GM12864 (cell line): Measurements from ENCODE around the gene ACVR1C.

Experiments
- DNase-seq: peaks from one replicate; pipeline ENCODE4 v3.0.0-alpha.2; 2011; ENCODE audit warnings: low read depth
- H3K4me3 ChIP-seq: 2 replicates; pipeline ENCODE4 v1.5.1; 2011; ENCODE audit warnings: mild to moderate bottlenecking, low read depth, low read length, control low read depth
- CTCF ChIP-seq: IDR thresholded peaks from 2 replicates; pipeline ENCODE4 v1.5.1; 2011; ENCODE audit warnings: low read depth, mild to moderate bottlenecking, moderate library complexity, low read length, control low read depth, inconsistent platforms; ENCODE audit errors: missing control alignments

The ACVR1C gene

GRCh38 chr2:157657101-157657500 is 28.4 kb upstream of the ACVR1C start:
- no peak overlapping the region for H3K4me3 ChIP-seq
- DNase-seq: no peak
- TF ChIP-seq CTCF: no peak

GRCh38 chr2:157644776-157645175 is 16.1 kb upstream of the ACVR1C start:
- DNase-seq: no peak
- TF ChIP-seq CTCF: no peak
- no peak overlapping the region for H3K4me3 ChIP-seq

- DNase-seq: no peak
- H3K4me3 ChIP-seq: no peak overlapping the region
- TF ChIP-seq CTCF: no peak
Observed at GRCh38 chr2:157631861-157632260, 3.2 kb upstream of the ACVR1C start.

- H3K4me3 ChIP-seq: peak overlapping the region; percentile 2; the same call in 1 of the 2 replicates
- TF ChIP-seq CTCF: no peak
- DNase-seq: no peak
Observed at GRCh38 chr2:157627594-157628476, 829 bp downstream of the ACVR1C start.

- DNase-seq: no peak
- TF ChIP-seq CTCF: no peak
- H3K4me3 ChIP-seq: no peak overlapping the region
Observed at GRCh38 chr2:157625296-157625695, 3.4 kb downstream of the ACVR1C start.

- TF ChIP-seq CTCF: no peak
- H3K4me3 ChIP-seq: no peak overlapping the region
- no peak for DNase-seq
Observed at GRCh38 chr2:157620956-157621355, 7.7 kb downstream of the ACVR1C start.

- no peak for TF ChIP-seq CTCF
- no peak overlapping the region for H3K4me3 ChIP-seq
- no peak for DNase-seq
Observed at GRCh38 chr2:157611726-157612125, 16.9 kb downstream of the ACVR1C start.
